NB4 (cell line): ENCODE measurements around the gene KRTCAP2.

Source experiments
- DNase-seq: peaks from one replicate; pipeline ENCODE4 v3.0.0; 2010; ENCODE audit warnings: low read depth
- H3K4me3 ChIP-seq: one replicate; pipeline ENCODE4 v1.5.1; 2011; ENCODE audit warnings: mild to moderate bottlenecking, low read depth, low read length, moderate library complexity
- CTCF ChIP-seq: IDR thresholded peaks from one replicate; pipeline ENCODE4 v1.5.1; 2012; ENCODE audit warnings: low read depth, low read length
- MYC ChIP-seq: IDR thresholded peaks from 2 replicates; pipeline ENCODE4 v1.6.1; 2011; ENCODE audit warnings: low read depth, low read length
- POLR2A ChIP-seq: IDR thresholded peaks from 2 replicates; pipeline ENCODE4 v1.6.1; 2011; ENCODE audit warnings: mild to moderate bottlenecking; ENCODE audit not compliant: insufficient read length; ENCODE audit errors: extremely low read depth
- TF ChIP-seq, protein P1 (sequence below): IDR thresholded peaks from 2 replicates; pipeline ENCODE4 v1.6.1; 2011; ENCODE audit warnings: low read depth, low read length

KRTCAP2 gene

DNA sequence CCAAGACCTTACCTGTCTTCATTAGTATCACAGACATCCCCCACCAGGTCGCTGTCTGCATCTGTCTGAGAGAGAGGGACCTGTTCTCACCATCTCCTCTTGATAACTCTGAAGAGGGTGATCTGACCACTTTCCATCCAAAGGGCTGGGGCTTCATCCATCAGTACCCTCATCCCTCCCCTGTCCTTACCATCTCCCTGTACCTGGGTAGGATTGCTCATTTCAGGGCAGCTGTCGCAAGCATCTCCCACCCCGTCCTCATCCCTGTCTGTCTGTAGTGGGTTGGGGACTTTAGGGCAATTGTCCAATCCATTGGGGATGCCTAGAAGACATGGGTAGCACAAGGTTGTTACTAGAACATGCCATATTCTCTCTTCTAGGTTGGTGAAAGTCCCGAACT lies 26.7 kb upstream of the KRTCAP2 start:
- no peak overlapping the region for H3K4me3 ChIP-seq
- no peak for DNase-seq
- TF ChIP-seq MYC (no peak), CTCF (no peak), POLR2A (no peak)
- TF ChIP-seq, protein P1, sequence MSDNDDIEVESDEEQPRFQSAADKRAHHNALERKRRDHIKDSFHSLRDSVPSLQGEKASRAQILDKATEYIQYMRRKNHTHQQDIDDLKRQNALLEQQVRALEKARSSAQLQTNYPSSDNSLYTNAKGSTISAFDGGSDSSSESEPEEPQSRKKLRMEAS: no peak

GRCh38 chr1:155198547-155198906 lies 25.4 kb upstream of the KRTCAP2 start:
- TF ChIP-seq CTCF: no peak
- TF ChIP-seq, protein P1: no peak
- no peak for TF ChIP-seq POLR2A
- TF ChIP-seq MYC: no peak
- no peak overlapping the region for H3K4me3 ChIP-seq
- DNase-seq: no peak

DNA sequence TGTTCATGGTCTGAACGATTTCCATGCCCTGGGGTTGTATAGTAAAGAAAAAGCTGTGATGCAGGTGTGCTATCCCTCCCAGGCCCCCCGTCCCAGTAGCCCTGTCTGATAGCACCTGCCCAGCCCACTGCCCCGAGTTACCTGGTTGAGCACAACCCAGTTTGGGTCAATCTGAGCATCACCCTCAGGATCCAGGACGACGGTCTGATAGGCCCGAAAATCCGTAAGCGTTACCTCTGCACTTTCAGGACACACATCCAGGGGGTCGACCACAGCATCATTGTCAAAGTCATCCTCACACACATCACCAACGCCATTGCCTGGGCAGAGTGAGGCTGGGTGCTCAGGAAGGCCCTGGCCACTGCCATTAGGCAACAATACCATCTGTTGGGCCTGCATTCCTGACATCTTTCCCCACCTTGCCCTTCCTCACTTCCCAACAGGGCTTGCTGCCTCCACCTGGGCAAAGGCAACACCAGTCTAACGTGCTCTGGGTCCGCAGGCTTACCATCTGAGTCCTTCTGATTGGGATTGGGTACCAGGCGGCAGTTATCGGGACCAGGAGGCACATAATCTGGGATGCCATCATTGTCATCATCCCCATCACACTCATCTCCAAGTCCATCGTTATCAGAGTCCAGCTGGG lies 24.9 kb upstream of the KRTCAP2 start:
- no peak for TF ChIP-seq CTCF
- TF ChIP-seq, protein P1: no peak
- TF ChIP-seq MYC: no peak
- TF ChIP-seq POLR2A: no peak
- no peak overlapping the region for H3K4me3 ChIP-seq
- DNase-seq: no peak

- no peak for DNase-seq
- H3K4me3 ChIP-seq: no peak overlapping the region
- TF ChIP-seq, protein P1: no peak
Measured at GRCh38 chr1:155196893-155197638, 24.0 kb upstream of the KRTCAP2 start.

DNA sequence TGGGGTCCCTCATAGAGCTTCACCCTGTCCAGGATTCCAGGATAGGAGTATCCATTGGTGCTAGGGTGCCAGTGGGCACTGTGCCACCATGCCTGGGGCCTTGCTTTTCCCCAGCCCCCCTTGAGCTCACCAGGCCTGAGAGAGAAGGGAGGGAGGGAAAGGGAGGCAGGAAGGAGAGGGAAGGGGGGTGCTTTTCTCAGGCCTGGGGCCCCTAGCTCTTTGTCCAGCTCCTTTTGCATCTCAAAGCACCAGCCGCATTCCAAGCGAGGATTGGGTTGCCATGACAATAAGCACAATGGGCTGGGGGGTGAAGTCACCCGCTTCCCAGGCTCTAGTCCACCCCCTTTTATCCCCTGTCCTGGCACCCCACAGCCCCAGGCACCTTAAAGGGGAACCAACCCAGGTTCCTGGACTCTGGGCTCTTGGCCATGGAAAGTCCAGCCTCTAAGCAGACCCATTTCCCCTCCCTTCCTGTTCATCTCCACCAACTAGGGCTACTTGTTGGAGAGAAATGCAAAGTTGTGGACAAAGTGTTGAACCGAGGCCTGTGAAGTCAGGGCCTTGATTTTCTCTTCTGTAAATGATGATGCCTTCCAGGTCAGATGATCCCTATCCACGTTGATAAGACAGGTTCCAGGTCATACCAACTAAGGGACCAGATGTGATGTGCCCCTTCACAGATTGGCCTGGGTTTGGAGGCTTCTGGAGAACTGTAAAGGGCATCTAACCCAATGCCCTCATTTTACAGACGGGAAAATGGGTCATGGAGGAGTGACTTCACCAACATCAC lies 23.2 kb upstream of the KRTCAP2 start:
- H3K4me3 ChIP-seq: no peak overlapping the region

More for the DNA sequence above, 23.2 kb upstream of the KRTCAP2 start:
- DNase-seq: no peak
- TF ChIP-seq CTCF (no peak), POLR2A (no peak), MYC (no peak)
- TF ChIP-seq, protein P1: no peak
